ENCODE results near the gene TMEM238. TPM values are rescaled to one million over a fixed set of nuclear protein-coding genes. Genes with fewer than 3 reads are reported as not detected.
"Not testable (repeated sequence)": the region's sequence is repeated elsewhere in the genome, so short reads cannot be mapped to it uniquely, and the experiment has no call there.

TMEM238 gene
- total RNA-seq, 2 experiments from 2014 or later: 5.9 to 6.3 TPM

GRCh38 chr19:55401390-55401789, 17.3 kb upstream of the TMEM238 start:
- intact Hi-C loops (cut with DNase I, micrococcal nuclease); H3K4me3 Mint-ChIP-seq; DNase-seq; CTCF ChIA-PET; H3K27ac Mint-ChIP-seq; H3K9me3 Mint-ChIP-seq (ENCODE audit: low read depth); H3K27me3 Mint-ChIP-seq; ATAC-seq: not testable (repeated sequence)
- Mint-ChIP-seq H3K4me1 (peaks cover 35% of the 10 kb centered on the region), H3K36me3 (ENCODE audit: low read depth) (peaks cover 45% of the 10 kb centered on the region)
- POLR2A ChIA-PET: interaction anchor here (0.5 to 1.5 kb wide), 2 partner anchors 146 to 200 kb away, joined by 3 read pairs; no protein-coding TSS in a partner anchor

GRCh38 chr19:55400281-55401087, 16.4 kb upstream of the TMEM238 start:
- no peak for DNase-seq
- Mint-ChIP-seq H3K36me3 (ENCODE audit: low read depth) (peaks cover 36% of the 10 kb centered on the region), H3K4me3 (no peak overlapping the region), H3K27ac (no peak overlapping the region), H3K27me3 (no peaks in the 10 kb centered on the region), H3K9me3 (ENCODE audit: low read depth) (no peaks in the 10 kb centered on the region), H3K4me1 (peaks cover 26% of the 10 kb centered on the region)
- ChIA-PET CTCF (no interaction called here), POLR2A (interaction anchor here (0.5 to 3.2 kb wide), 3 partner anchors 7 to 201 kb away, joined by 3 to 14 read pairs (median 3); partner anchors contain the start of gene UBE2S)
- no peak for ATAC-seq
- intact Hi-C loops (cut with DNase I, micrococcal nuclease): no loop called here

GRCh38 chr19:55398200-55398925, 14.3 kb upstream of the TMEM238 start:
- Mint-ChIP-seq H3K9me3 (ENCODE audit: low read depth) (no peaks in the 10 kb centered on the region), H3K27me3 (no peaks in the 10 kb centered on the region), H3K4me1 (peaks cover 22% of the 10 kb centered on the region), H3K27ac (peak overlapping the region; percentile 14), H3K36me3 (ENCODE audit: low read depth) (peaks cover 25% of the 10 kb centered on the region), H3K4me3 (no peak overlapping the region)
- POLR2A ChIA-PET: interaction anchor here (0.6 to 3.2 kb wide), 3 partner anchors 9 to 257 kb away, joined by 3 to 14 read pairs (median 3); partner anchors contain the start of gene UBE2S
- DNase-seq (no peak), ATAC-seq (peak; percentile 80)
- CTCF ChIA-PET: interaction anchor here (0.7 kb wide), 1 partner anchor 14 kb away, joined by 3 read pairs; the partner anchor contains the start of gene TMEM238
- intact Hi-C loops (cut with DNase I, micrococcal nuclease): no loop called here

- DNase-seq: no peak
- POLR2A ChIA-PET: interaction anchor here (1.3 to 1.5 kb wide), 2 partner anchors 9 to 14 kb away, joined by 3 to 6 read pairs; partner anchors contain the start of gene UBE2S
- Mint-ChIP-seq H3K27ac (no peak overlapping the region), H3K27me3 (no peaks in the 10 kb centered on the region), H3K9me3 (ENCODE audit: low read depth) (no peaks in the 10 kb centered on the region), H3K4me3 (no peak overlapping the region), H3K36me3 (ENCODE audit: low read depth) (peaks cover 25% of the 10 kb centered on the region), H3K4me1 (peaks cover 25% of the 10 kb centered on the region)
- ATAC-seq: no peak
- CTCF ChIA-PET: interaction anchor here (0.6 kb wide), 1 partner anchor 92 kb away, joined by 3 read pairs; no protein-coding TSS in a partner anchor
- intact Hi-C loops (cut with DNase I, micrococcal nuclease): no loop called here
Measured at GRCh38 chr19:55392820-55393761, 9.0 kb upstream of the TMEM238 start.

GRCh38 chr19:55391702-55392615, 7.9 kb upstream of the TMEM238 start:
- ATAC-seq (no peak), DNase-seq (no peak)
- ChIA-PET POLR2A (interaction anchor here (1.5 kb wide), 1 partner anchor 15 kb away, joined by 6 read pairs; the partner anchor contains the start of gene UBE2S), CTCF (no interaction called here)
- Mint-ChIP-seq H3K27ac (no peak overlapping the region), H3K27me3 (no peaks in the 10 kb centered on the region), H3K4me1 (peaks cover 29% of the 10 kb centered on the region), H3K4me3 (no peak overlapping the region), H3K9me3 (ENCODE audit: low read depth) (no peaks in the 10 kb centered on the region), H3K36me3 (ENCODE audit: low read depth) (peaks cover 36% of the 10 kb centered on the region)
- intact Hi-C loops (cut with DNase I, micrococcal nuclease): no loop called here

GRCh38 chr19:55391191-55391670, 7.1 kb upstream of the TMEM238 start:
- H3K9me3 Mint-ChIP-seq (ENCODE audit: low read depth): no peaks in the 10 kb centered on the region
- H3K4me3 Mint-ChIP-seq: no peak overlapping the region
- intact Hi-C loops (cut with DNase I, micrococcal nuclease): no loop called here
- ChIA-PET POLR2A (interaction anchor here (0.6 to 4.0 kb wide), 3 partner anchors 15 to 132 kb away, joined by 3 to 41 read pairs (median 5); partner anchors contain the start of genes ISOC2, PPP6R1 and UBE2S), CTCF (interaction anchor here (0.5 to 1.7 kb wide), 2 partner anchors 90 to 112 kb away, joined by 3 read pairs; no protein-coding TSS in a partner anchor)
- DNase-seq (no peak), ATAC-seq (no peak)
- no peaks in the 10 kb centered on the region for H3K27me3 Mint-ChIP-seq
- peaks cover 43% of the 10 kb centered on the region for H3K36me3 Mint-ChIP-seq (ENCODE audit: low read depth)
- no peak overlapping the region for H3K27ac Mint-ChIP-seq
- peaks cover 31% of the 10 kb centered on the region for H3K4me1 Mint-ChIP-seq

GRCh38 chr19:55390461-55390880, 6.4 kb upstream of the TMEM238 start:
- CTCF ChIA-PET: interaction anchor here (1.7 kb wide), 1 partner anchor 89 kb away, joined by 3 read pairs; no protein-coding TSS in a partner anchor

GRCh38 chr19:55389386-55390317, 5.6 kb upstream of the TMEM238 start:
- ChIA-PET CTCF (interaction anchor here (0.6 to 1.7 kb wide), 2 partner anchors 15 to 89 kb away, joined by 3 read pairs; no protein-coding TSS in a partner anchor), POLR2A (interaction anchor here (0.6 to 4.0 kb wide), 7 partner anchors 11 to 874 kb away, joined by 3 to 41 read pairs (median 3); partner anchors contain the start of genes KMT5C and UBE2S)
- ATAC-seq (no peak), DNase-seq (no peak)
- peaks cover 50% of the 10 kb centered on the region for H3K36me3 Mint-ChIP-seq (ENCODE audit: low read depth)
- peak overlapping the region; percentile 48 for H3K4me3 Mint-ChIP-seq
- H3K27me3 Mint-ChIP-seq: no peaks in the 10 kb centered on the region
- intact Hi-C loops (cut with DNase I, micrococcal nuclease): loop anchor here (5.0 to 10.0 kb wide), 2 partner anchors 87 to 735 kb away; partner anchors contain the start of gene ZNF787 (in 1 of the 2)
- peak overlapping the region; percentile 51 for H3K27ac Mint-ChIP-seq
- H3K9me3 Mint-ChIP-seq (ENCODE audit: low read depth): no peaks in the 10 kb centered on the region
- peaks cover 32% of the 10 kb centered on the region for H3K4me1 Mint-ChIP-seq

More at GRCh38 chr19:55390461-55390880, 6.4 kb upstream of the TMEM238 start:
- no peak overlapping the region for H3K4me3 Mint-ChIP-seq
- H3K27me3 Mint-ChIP-seq: no peaks in the 10 kb centered on the region
- POLR2A ChIA-PET: interaction anchor here (0.6 to 4.0 kb wide), 4 partner anchors 12 to 156 kb away, joined by 3 to 41 read pairs (median 4); partner anchors contain the start of genes PPP6R1 and UBE2S
- DNase-seq: no peak
- H3K9me3 Mint-ChIP-seq (ENCODE audit: low read depth): no peaks in the 10 kb centered on the region
- intact Hi-C loops (cut with DNase I, micrococcal nuclease): no loop called here
- H3K4me1 Mint-ChIP-seq: peaks cover 31% of the 10 kb centered on the region
- no peak for ATAC-seq
- H3K27ac Mint-ChIP-seq: no peak overlapping the region
- peaks cover 50% of the 10 kb centered on the region for H3K36me3 Mint-ChIP-seq (ENCODE audit: low read depth)

All from activated CD4-positive, alpha-beta T cell treated with anti-CD3 and anti-CD28 coated beads for 36 hours (primary cell).